Measurements from ENCODE around the gene GAMT. TPM values are rescaled to one million over a fixed set of nuclear protein-coding genes. Genes with fewer than 3 reads are reported as not detected.

GAMT gene
- total and polyA plus RNA-seq, 2 of the 13 experiments (the other 11 are each of a cell fraction or from before 2014, with no cell fraction given): 115 to 124 TPM

GRCh38 chr19:1401138-1401888 lies at the start of gene GAMT (continued):
- TF ChIP-seq IRF9 (CRISPR knock-in tag; IDR thresholded peaks at IDR 0.05; ENCODE audit: borderline replicate concordance) (peak; percentile 79; the same call in 1 of the 2 replicates), LBX2 (CRISPR knock-in tag; IDR thresholded peaks at IDR 0.05; ENCODE audit: borderline replicate concordance) (no peak), ZBTB4 (CRISPR knock-in tag; IDR thresholded peaks at IDR 0.05; ENCODE audit: borderline replicate concordance) (no peak), MLLT10 (CRISPR knock-in tag; IDR thresholded peaks at IDR 0.05) (no peak), CENPX (CRISPR knock-in tag; IDR thresholded peaks at IDR 0.05) (no peak), HMG20A (CRISPR knock-in tag; IDR thresholded peaks at IDR 0.05; ENCODE audit: borderline replicate concordance) (0 out of 2 replicates have a peak, but pooled peaks have one; percentile 20), ZFY (CRISPR knock-in tag; IDR thresholded peaks at IDR 0.05) (peak; percentile 80), AKAP8 (CRISPR knock-in tag; IDR thresholded peaks at IDR 0.05) (peak; percentile 78; the same call in 1 of the 2 replicates), NBN (conservative IDR thresholded peaks at IDR 0.05) (no peak), DMAP1 (CRISPR knock-in tag; IDR thresholded peaks at IDR 0.05) (no peak; the same call in 1 of the 2 replicates), BHLHE40 (IDR thresholded peaks at IDR 0.05; ENCODE audit: low read length) (no peak), NFIB (CRISPR knock-in tag; IDR thresholded peaks at IDR 0.05; ENCODE audit: borderline replicate concordance) (no peak), CTCF (CRISPR knock-in tag; IDR thresholded peaks at IDR 0.05) (peak; percentile 51; the same call in 1 of the 2 replicates), FUBP1 (CRISPR knock-in tag; IDR thresholded peaks at IDR 0.05; ENCODE audit: borderline replicate concordance) (no peak), GATAD2A (CRISPR knock-in tag; IDR thresholded peaks at IDR 0.05) (no peak), MLX (CRISPR knock-in tag; IDR thresholded peaks at IDR 0.05) (no peak), CBX2 (IDR thresholded peaks at IDR 0.05; ENCODE audit: low read depth, low read length) (no peak), CBX2 (CRISPR knock-in tag; IDR thresholded peaks at IDR 0.05; ENCODE audit: low read depth) (no peak), TGIF2 (CRISPR knock-in tag; IDR thresholded peaks at IDR 0.05) (no peak), KMT2A (CRISPR knock-in tag; IDR thresholded peaks at IDR 0.05) (no peak), ZNF292 (CRISPR knock-in tag; IDR thresholded peaks at IDR 0.05; ENCODE audit: borderline replicate concordance, low read depth) (no peak)

All from HepG2 (cell line).